Suprapubic skin (tissue), 3 donors: ENCODE results near the gene CADM4.

Experiments
- POLR2AphosphoS5 ChIP-seq, 3 donors: sonication (generic); formaldehyde crosslinking; IDR thresholded peaks; one replicate each; pipeline ENCODE4 v1.6.1; 2017; ENCODE audit warnings: antibody characterized with exemption in 3 of 3
- TF ChIP-seq, protein P1 (sequence below), 2 donors: fragments of 200-600 bp in 1 of 2; fragments of 450-650 bp in 1 of 2; sonication (generic) in 1 of 2; IDR thresholded peaks; one replicate each; pipeline ENCODE4 v1.5.1; 2016 to 2019; ENCODE audit warnings: antibody characterized with exemption in 2 of 2, mild to moderate bottlenecking in 1 of 2, moderate library complexity in 1 of 2

DNA sequence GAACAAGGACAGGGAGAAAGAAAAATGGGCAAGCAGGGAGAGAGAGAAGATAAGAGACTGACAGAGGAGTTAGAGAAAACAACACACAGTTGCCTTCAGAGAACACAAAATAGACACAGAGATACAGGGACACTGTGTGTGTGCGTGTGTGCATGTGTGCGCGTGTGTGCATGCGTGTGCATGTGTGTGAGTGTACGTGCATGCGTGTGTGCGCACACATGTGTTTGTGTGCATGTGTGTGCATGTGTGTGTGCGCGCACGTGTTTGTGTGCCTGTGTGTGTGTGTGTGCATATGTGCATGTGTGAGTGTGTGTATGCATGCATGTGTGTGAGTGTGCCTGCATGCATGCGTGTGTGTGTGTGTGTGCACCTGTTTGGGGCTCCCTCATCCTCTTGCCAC lies 36.3 kb upstream of the CADM4 start:
- no peak for TF ChIP-seq POLR2AphosphoS5 (IDR thresholded peaks at IDR 0.05)
- TF ChIP-seq, protein P1, sequence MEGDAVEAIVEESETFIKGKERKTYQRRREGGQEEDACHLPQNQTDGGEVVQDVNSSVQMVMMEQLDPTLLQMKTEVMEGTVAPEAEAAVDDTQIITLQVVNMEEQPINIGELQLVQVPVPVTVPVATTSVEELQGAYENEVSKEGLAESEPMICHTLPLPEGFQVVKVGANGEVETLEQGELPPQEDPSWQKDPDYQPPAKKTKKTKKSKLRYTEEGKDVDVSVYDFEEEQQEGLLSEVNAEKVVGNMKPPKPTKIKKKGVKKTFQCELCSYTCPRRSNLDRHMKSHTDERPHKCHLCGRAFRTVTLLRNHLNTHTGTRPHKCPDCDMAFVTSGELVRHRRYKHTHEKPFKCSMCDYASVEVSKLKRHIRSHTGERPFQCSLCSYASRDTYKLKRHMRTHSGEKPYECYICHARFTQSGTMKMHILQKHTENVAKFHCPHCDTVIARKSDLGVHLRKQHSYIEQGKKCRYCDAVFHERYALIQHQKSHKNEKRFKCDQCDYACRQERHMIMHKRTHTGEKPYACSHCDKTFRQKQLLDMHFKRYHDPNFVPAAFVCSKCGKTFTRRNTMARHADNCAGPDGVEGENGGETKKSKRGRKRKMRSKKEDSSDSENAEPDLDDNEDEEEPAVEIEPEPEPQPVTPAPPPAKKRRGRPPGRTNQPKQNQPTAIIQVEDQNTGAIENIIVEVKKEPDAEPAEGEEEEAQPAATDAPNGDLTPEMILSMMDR (IDR thresholded peaks at IDR 0.05) = no peak
